NCI-H2227 (cell line): Measurements from ENCODE around the gene STX7.
A peak's percentile ranks its signal among the peaks of the same experiment; 100 is the strongest.

ENCODE experiments used
- DNase-seq: peaks from one replicate; lab custom pipeline; 2025; ENCODE audit not compliant: unreplicated experiment; lab: John Stamatoyannopoulos, UW

Gene STX7

DNA sequence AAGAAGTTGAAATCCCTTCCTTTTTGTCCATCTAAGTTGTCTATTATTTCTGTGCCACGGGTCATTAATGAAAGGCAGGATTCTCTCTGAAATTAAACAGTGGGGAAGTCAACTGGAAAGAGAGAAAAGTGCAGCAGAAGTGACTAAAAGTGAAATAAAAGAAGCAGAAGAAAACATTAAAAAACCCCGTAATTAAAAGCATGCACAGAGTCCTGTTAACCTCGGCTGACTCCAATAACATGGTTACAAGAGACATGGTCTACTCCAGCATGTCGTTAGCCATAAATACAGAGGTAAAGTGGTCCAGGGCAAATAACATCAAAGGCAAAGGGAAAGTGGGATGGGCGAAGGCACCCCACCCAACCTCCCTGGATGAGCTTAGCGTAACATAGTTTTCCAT, 98.6 kb downstream of the STX7 start:
- no peak for DNase-seq

GRCh38 chr6:132413499-132413802, 99.5 kb downstream of the STX7 start:
- DNase-seq = no peak

- no peak for DNase-seq
Measured at GRCh38 chr6:132412656-132413498, 100.0 kb downstream of the STX7 start.

DNA sequence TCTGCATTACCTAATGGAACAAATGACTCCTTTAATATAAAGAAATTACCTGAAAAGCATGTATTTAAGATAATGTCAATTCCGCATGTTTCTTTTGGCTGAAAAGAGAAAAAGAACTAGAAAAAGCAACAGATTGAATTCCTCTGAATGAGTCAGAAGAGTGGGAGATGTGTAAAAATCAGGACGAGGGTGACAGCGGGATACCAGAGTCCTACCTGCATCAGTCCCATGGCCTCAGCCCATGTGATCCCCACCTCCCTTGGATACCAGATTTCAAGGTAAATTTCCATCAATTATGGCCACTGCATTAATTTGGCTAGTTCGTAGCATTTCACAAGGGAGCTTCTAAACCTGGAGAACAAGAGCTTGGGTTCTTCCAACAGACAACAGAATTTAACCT, 101.6 kb downstream of the STX7 start:
- DNase-seq = no peak

DNA sequence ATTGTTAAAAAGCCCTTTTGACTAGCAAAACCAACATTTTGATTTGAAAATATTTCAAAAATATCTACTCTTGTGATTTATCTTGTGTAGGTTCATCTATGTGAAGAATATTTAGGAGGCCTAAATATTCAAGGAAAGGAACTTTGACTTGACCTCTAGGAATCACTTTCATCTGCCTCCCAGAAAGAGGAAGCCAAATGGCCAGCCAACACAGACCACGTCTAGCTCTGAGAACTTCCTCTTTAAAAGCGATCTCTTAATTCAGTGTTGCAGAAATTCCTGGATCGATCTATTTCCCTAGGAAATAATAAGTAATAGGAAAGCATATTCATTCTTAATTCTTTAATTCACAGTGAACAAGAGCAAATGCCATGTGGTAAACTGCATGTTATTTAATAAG, 102.1 kb downstream of the STX7 start:
- no peak for DNase-seq

- no peak for DNase-seq
Measured at GRCh38 chr6:132405143-132405915, 107.6 kb downstream of the STX7 start.

- no peak for DNase-seq
Measured at GRCh38 chr6:132404736-132405135, 108.2 kb downstream of the STX7 start.

DNA sequence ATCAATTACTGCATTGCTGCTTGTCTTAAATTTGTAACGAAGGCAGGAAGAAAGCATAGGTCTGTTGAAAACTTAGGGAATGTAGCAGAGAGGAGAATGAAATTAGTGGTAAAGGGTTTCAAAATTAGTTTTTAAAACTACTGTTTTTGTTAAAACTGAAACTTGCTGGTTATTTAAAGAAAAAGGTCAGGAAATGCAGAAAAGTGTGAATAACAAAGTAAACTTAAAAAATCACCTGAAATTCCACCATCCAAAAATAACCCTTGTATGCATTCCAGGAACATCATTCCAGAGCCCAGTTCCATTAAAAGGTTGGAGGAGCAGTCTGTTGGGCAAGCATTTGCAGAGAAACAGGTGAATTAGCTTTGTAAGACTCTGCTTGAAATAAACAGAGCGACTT, 108.6 kb downstream of the STX7 start:
- no peak for DNase-seq

GRCh38 chr6:132401618-132402285, 111.2 kb downstream of the STX7 start:
- no peak for DNase-seq

- peak; percentile 29 for DNase-seq
Measured at GRCh38 chr6:132400883-132401617, 111.9 kb downstream of the STX7 start, which contains the start of gene MOXD1. Gene MOXD1 (minus strand): TSS chr6:132401475. CDS start chr6:132401426, 49 bp downstream.

DNA sequence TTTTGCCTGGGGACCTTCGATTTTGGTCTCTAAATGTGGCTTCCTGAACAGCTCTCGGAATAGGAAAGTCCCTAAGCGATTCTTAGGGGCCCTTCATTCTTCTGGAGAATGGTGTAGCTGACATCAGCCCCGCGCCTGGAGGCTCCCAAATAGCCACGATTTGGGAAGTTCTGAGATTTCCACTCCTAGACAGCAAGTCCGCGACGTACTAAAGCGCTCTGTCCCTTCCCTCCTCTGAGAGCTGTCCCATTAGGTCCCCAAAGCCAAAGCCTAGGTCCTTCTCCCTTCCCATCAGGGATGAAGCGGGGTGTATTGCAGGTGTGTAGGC, 112.4 kb downstream of the STX7 start:
- no peak for DNase-seq

DNA sequence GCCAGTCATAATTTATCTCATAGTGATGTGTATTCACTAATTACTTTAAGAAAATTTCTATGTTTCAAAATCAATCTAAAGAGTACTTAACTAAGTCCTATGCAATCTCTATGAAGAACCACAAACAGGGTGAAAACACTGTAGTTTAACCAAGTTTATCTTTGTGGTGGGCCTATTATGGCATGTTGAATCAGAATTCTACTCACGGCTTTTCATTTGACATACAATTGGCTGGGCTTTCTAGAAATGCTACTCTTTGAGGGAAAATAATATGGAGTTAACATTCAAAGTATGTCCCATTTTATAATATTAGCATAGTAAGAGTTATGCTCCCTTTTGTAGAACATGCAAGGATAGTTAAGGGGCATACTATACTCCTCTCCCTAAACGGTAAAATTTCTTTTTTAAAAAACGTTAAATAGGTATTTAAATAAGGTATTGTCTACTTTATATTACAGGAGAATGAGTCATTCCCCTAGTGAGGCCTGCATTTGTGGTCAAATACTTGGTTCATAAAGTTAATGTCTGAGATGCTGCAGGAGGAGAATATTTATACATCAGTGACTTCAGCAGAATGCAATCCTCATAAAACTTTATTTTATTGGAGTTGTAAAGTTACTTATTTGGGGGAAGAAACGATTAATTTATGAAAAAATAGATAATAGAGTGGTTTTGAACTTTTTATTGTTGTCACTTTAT, 113.4 kb downstream of the STX7 start:
- no peak for DNase-seq
